ENCODE data around the gene SPHK1. TPM values are rescaled to one million over a fixed set of nuclear protein-coding genes. Genes with fewer than 3 reads are reported as not detected.

SPHK1 gene
- total RNA-seq, 4 donors from 2014 or later = 14.7 to 29.2 (median 18.9) TPM

GRCh38 chr17:76351526-76352071 is 32.8 kb upstream of the SPHK1 start:
- Histone ChIP-seq H3K9me3 (no peaks in the 10 kb centered on the region), H3K4me3 (no peak overlapping the region), H3K27ac (no peak overlapping the region), H3K4me1 (peaks cover 0 to 27% (median 4%) of the 10 kb centered on the region in 3 donors), H3K36me3 (peaks cover 0 to 20% of the 10 kb centered on the region in 2 donors), H3K27me3 (no peaks in the 10 kb centered on the region)
- TF ChIP-seq EP300 (IDR thresholded peaks at IDR 0.05) (no peak), CTCF (IDR thresholded peaks at IDR 0.05) (no peak), POLR2A (IDR thresholded peaks at IDR 0.05) (no peak), POLR2AphosphoS5 (IDR thresholded peaks at IDR 0.05) (no peak)
- 73 to 76% methylated on average over 8 to 9 of the region's 9 CpGs for WGBS, 2 donors (ENCODE audit: low coverage in 1 of 2)
- ATAC-seq = no peak

GRCh38 chr17:76353004-76353598 is 31.3 kb upstream of the SPHK1 start:
- no peak for ATAC-seq
- peak overlapping the region; percentile 44 to 90 (median 88) for H3K27ac ChIP-seq
- TF ChIP-seq POLR2A (IDR thresholded peaks at IDR 0.05) (no peak), POLR2AphosphoS5 (IDR thresholded peaks at IDR 0.05) (no peak), CTCF (IDR thresholded peaks at IDR 0.05) (no peak), EP300 (IDR thresholded peaks at IDR 0.05) (no peak)
- no peaks in the 10 kb centered on the region for H3K27me3 ChIP-seq
- WGBS, 2 donors (ENCODE audit: low coverage in 1 of 2) = 1 to 10% methylated on average over 2 to 22 of the region's 51 CpGs
- peak overlapping the region; percentile 95 to 97 for H3K4me3 ChIP-seq
- H3K9me3 ChIP-seq = no peaks in the 10 kb centered on the region
- H3K36me3 ChIP-seq = peaks cover 0 to 5% of the 10 kb centered on the region in 2 donors
- H3K4me1 ChIP-seq = peaks cover 0 to 27% (median 4%) of the 10 kb centered on the region in 3 donors

- peak; percentile 98 for ATAC-seq
- H3K4me1 ChIP-seq = peaks cover 0 to 27% (median 4%) of the 10 kb centered on the region in 3 donors
- H3K4me3 ChIP-seq = peak within 1 kb of the TSS; percentile 95 to 97
- H3K36me3 ChIP-seq = no peaks in the 10 kb centered on the region
- 0% methylated on average over 1 to 3 of the region's 75 CpGs for WGBS, 2 donors (ENCODE audit: low coverage in 1 of 2)
- H3K9me3 ChIP-seq = no peaks in the 10 kb centered on the region
- peak; percentile 74 for TF ChIP-seq POLR2AphosphoS5 (IDR thresholded peaks at IDR 0.05)
- peak in 3 of 4 experiments; percentile 55 to 72 (median 56) for TF ChIP-seq CTCF (IDR thresholded peaks at IDR 0.05)
- peak; percentile 70 to 81 for TF ChIP-seq POLR2A (IDR thresholded peaks at IDR 0.05)
- TF ChIP-seq EP300 (IDR thresholded peaks at IDR 0.05) = no peak
- H3K27ac ChIP-seq = peak within 1 kb of the TSS; percentile 44 to 90 (median 88)
- H3K27me3 ChIP-seq = no peaks in the 10 kb centered on the region
Observed at GRCh38 chr17:76353599-76354316, 30.7 kb upstream of the SPHK1 start, which contains the start of gene PRPSAP1. Gene PRPSAP1, minus strand, starts transcription at chr17:76353916. Its CDS starts 213 bp downstream, at chr17:76353703.

- H3K4me1 ChIP-seq = peaks cover 0 to 27% (median 4%) of the 10 kb centered on the region in 3 donors
- no peaks in the 10 kb centered on the region for H3K36me3 ChIP-seq
- WGBS, 2 donors (ENCODE audit: low coverage in 1 of 2) = 1 to 2% methylated on average over 15 to 18 of the region's 18 CpGs
- peak overlapping the region in 3 of 4 donors; percentile 88 to 90 (median 89) for H3K27ac ChIP-seq
- no peak for TF ChIP-seq POLR2A (IDR thresholded peaks at IDR 0.05)
- no peak for TF ChIP-seq EP300 (IDR thresholded peaks at IDR 0.05)
- TF ChIP-seq CTCF (IDR thresholded peaks at IDR 0.05) = no peak
- TF ChIP-seq POLR2AphosphoS5 (IDR thresholded peaks at IDR 0.05) = no peak
- no peaks in the 10 kb centered on the region for H3K9me3 ChIP-seq
- ATAC-seq = no peak
- H3K27me3 ChIP-seq = no peaks in the 10 kb centered on the region
- peak overlapping the region; percentile 95 to 97 for H3K4me3 ChIP-seq
Observed at GRCh38 chr17:76354317-76354729, 30.1 kb upstream of the SPHK1 start.
